HG03342 (cell line): ENCODE data around the gene RFC4.
"Not testable (repeated sequence)": the region's sequence is repeated elsewhere in the genome, so short reads cannot be mapped to it uniquely, and the experiment has no call there.

Source experiments
- ATAC-seq: cut with Tn5 transposase; IDR thresholded peaks from one replicate; pipeline ENCODE4 v1.9.1; 2021; ENCODE audit warnings: mild to moderate bottlenecking, moderate library complexity; ENCODE audit not compliant: unreplicated experiment

The RFC4 gene

DNA sequence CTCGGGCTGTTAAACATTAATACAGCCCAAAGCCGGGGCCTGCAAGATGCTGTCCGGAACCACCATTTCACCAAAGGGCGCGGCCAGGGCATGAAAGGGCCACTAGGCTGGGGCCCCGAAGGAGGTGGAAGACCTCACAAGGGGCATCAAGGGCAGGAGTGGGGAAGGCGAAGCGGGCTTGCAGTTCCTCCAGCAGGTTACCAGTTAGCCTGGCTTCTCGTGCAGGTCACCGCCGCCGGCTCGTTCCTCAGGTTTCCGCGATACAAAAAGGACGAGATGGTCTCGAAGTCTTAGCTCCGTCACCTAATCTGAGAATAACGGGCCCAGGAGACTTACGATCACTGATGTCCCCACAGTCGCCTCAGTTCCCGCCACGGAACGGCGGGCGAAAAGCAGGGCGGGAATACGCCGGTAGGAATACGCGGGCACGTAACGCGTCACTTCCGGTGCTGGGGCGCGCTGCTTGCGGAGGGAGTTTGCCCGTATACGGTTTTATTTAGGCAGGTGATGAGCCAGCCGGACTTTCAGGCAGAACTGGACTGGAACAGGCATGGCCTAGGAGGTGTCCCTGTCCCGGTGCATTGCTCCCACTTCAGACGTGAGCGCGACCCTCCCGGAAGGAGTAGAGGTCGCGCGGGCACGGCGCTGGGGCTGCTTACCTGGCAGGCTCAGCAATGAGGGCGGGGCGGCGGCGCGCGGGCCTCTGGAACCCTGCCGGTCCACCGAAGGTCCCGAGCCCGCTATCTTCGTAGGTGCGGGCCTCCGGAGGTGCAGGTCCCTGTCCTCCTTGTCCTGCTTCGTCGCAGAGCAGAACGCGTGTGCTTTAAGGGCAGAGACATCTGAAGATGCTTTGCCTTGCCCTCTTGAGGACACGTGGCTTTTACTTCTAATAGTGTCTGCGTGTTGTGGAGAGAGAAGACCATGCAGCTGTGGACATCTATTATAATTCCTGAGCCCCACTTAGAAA, at the start of gene RFC4:
RFC4 (minus strand) TSS at position 394 of the 967 bp plus-strand sequence. CDS start 1,769 bp downstream, outside the sequence.
- peak; percentile 90 for ATAC-seq

DNA sequence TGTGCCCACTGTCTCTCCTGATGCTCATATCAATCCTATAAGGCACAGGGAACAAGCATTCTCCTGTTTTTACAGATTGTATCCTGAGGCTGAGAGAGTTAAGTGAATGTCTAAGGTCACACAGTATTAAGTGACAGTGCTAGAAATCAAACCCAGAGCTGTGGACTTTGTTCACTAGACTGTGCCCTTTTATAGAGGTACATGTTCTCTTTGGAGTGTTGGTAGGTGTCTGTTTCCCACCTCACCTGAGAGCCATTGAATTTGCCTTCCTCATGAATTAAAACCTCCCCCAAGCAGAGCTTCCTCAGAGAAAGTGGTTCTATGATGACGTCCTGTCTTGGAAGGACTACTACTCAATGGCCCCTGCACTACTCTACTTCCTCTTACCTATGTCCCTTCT, 48.7 kb upstream of the RFC4 start:
- no peak for ATAC-seq

GRCh38 chr3:186854146-186854545, 47.9 kb upstream of the RFC4 start:
- ATAC-seq, result no peak

DNA sequence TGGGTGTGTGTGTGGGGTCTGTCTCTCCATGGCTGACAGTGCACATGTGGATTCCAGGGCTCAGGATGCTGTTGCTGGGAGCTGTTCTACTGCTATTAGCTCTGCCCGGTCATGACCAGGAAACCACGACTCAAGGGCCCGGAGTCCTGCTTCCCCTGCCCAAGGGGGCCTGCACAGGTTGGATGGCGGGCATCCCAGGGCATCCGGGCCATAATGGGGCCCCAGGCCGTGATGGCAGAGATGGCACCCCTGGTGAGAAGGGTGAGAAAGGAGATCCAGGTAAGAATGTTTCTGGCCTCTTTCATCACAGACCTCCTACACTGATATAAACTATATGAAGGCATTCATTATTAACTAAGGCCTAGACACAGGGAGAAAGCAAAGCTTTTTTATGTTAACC, 46.7 kb upstream of the RFC4 start:
- ATAC-seq, result no peak

- ATAC-seq, result not testable (repeated sequence)
Measured at GRCh38 chr3:186851835-186852234, 45.6 kb upstream of the RFC4 start.

- ATAC-seq, result peak; percentile 73
Measured at GRCh38 chr3:186849374-186849975, 43.2 kb upstream of the RFC4 start.

- ATAC-seq, result no peak
Measured at GRCh38 chr3:186847437-186847836, 41.2 kb upstream of the RFC4 start.

DNA sequence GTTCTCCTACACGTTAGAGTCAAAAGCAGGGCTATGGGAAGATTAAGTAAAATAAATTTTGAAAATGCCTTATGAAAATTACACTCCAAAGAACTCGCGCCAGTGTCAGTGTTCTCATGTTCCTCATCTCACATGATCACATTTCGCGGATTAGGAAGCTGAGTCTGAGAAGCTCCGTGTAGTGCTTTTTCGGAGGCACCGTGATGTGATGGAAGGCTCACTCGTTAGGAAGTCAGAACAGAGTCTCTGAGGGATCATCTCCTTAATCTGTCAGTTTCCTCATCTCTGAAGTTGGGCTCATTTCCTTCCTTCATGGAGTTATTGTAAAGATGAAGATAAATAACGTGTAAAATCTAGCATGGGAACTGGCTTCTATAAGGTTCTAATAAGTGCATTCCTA, 39.5 kb upstream of the RFC4 start:
- ATAC-seq, result no peak

- ATAC-seq, result no peak
Measured at GRCh38 chr3:186844908-186845307, 38.6 kb upstream of the RFC4 start.

DNA sequence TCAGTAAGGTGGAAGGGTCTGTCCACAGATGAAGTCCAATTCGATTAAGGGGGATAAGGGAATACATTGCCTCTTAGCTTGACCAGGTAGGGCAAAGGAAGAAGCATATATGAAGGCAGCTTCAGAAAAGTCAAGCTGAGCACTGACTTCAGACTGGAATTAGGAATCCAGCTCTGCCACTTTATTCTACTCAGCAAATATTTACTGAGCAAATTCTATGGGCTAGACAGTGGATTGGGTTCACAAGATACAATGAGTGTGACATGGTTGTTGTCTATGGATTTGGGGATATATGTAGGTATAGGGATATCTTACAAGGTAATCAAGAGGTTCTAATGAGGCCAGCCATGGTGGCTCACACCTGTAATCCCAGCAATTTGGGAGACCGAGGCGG, 36.8 kb upstream of the RFC4 start:
- no peak for ATAC-seq

GRCh38 chr3:186842426-186843038, 36.2 kb upstream of the RFC4 start, which contains the start of gene ADIPOQ:
ADIPOQ (plus strand) TSS chr3:186842710; CDS start chr3:186853059, 10,349 bp downstream.
- ATAC-seq, result no peak

- no peak for ATAC-seq
Measured at GRCh38 chr3:186841620-186842019, 35.3 kb upstream of the RFC4 start.

DNA sequence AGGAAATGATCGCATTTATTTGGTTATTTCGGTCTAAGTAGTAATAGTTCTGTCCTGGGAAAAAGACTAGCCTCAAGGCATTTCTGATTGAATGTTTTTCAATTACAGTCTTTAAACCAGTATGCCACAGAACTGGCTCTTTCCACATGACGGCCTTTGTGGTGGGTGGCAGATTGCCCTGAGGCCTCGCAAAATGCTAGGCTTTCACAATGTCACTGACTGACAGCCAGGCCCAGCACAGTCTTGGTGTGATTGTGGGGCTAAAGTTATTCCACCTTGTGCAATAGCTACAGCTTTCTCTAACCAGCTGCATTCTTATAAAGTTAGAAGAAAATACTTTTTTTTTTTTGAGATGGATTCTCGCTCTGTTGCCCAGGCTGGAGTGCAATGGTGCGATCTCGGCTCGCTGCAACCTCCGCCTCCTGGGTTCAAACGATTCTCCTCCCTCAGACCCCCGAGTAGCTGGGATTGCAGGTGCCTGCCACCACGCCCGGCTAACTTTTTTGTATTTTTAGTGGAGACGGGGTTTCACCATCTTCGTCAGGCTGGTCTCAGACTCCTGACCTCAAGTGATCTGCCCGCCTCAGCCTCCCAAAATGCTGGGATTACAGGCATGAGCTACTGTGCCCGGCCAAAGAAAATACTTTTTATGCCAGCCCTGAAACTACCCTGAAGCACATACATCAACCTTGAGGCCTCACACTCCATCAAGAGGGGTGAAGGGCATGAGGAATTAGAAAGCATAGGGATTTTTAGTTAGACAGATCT, 33.8 kb upstream of the RFC4 start:
- no peak for ATAC-seq

GRCh38 chr3:186832276-186832675, 26.0 kb upstream of the RFC4 start:
- no peak for ATAC-seq

GRCh38 chr3:186831798-186832197, 25.5 kb upstream of the RFC4 start:
- ATAC-seq, result no peak

- no peak for ATAC-seq
Measured at GRCh38 chr3:186828340-186828739, 22.1 kb upstream of the RFC4 start.

- ATAC-seq, result peak; percentile 92
Measured at GRCh38 chr3:186826976-186827857, 20.9 kb upstream of the RFC4 start.

DNA sequence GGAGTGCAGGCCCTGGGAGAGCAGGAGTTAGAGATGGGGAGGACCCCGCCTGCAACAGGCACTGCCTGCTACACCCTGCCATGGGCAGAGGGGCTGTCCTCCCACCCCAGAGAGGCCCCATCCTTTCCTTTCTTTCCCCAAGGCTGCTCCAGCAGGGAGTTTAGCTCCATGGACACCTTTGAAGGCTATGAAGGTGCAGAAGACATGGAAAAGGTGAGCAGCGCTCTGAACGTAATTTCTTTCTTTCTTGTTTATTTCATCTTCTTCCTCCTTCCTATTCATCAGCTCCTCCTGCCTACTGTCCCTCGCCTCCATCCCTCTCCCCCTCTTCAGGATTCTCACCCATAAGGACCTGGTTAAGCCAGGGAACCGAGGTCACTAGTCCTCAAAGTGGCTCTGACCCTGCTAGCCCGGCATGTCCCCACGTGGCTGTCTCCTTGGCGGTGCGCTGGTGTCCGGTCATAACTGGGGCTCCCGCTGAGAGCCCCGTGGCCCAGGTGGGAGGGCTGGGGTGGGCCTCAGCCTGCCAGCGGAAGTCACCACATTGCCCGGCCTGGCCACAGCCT, 20.2 kb upstream of the RFC4 start:
- ATAC-seq, result no peak

DNA sequence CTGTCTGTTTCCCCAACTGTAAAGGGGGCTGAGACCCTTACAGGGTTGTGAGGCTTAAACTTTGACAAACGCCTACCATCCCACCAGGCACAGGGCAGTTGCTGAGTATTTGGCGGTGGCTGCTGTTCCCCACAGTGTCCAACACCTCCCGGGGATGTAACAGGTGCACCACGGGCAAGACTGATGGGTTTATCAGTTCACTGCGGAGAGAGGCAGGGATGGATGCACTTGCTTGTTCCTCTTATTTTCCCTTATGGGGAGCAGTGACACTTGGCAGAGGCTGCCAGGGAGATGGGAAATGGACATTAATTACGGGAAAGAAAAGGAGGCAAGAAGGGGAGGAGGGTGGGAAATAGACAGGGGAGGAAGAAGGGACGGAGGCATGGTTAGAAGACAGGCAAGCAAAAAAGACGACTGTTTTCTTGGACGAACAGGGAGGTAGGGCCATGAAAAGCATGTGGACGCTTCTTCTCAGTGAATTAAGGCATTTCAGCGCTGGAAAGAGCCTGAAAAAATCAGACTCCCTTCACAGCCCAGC, 19.7 kb upstream of the RFC4 start:
- ATAC-seq, result no peak
